GM23338 (cell line): ENCODE data around the gene INPP4B. TPM values are rescaled to one million over a fixed set of nuclear protein-coding genes. Genes with fewer than 3 reads are reported as not detected.

Source experiments
- ATAC-seq: fragments of 200-7000 bp; cut with Tn5 transposase; 3 replicates; pipeline ENCODE4 v1.9.1; 2020
- DNase-seq: peaks from one replicate; pipeline ENCODE4 v3.0.0-alpha.2; 2015; ENCODE audit warnings: low spot score
- H2AFZ ChIP-seq: fragments of 200-600 bp; sonication (generic); 2 replicates; pipeline ENCODE4 v1.8.0; 2016; ENCODE audit warnings: antibody characterized with exemption, mild to moderate bottlenecking, moderate library complexity
- H3F3A ChIP-seq: fragments of 200-600 bp; sonication (generic); replicated peaks from 2 replicates; pipeline ENCODE4 v1.8.0; 2017; ENCODE audit warnings: antibody characterized with exemption, mixed run types, low read depth
- H3K27ac ChIP-seq: fragments of 200-600 bp; sonication (generic); 2 replicates; pipeline ENCODE4 v1.6.1; 2016; ENCODE audit warnings: low read depth
- H3K27me3 ChIP-seq: fragments of 200-600 bp; sonication (generic); 2 replicates; pipeline ENCODE4 v1.8.0; 2016; ENCODE audit warnings: mild to moderate bottlenecking, mixed run types, moderate library complexity; ENCODE audit not compliant: insufficient read depth
- H3K36me3 ChIP-seq: fragments of 200-600 bp; sonication (generic); 2 replicates; pipeline ENCODE4 v1.8.0; 2016; ENCODE audit warnings: mild to moderate bottlenecking; ENCODE audit not compliant: insufficient read depth
- H3K4me1 ChIP-seq: fragments of 200-600 bp; sonication (generic); 2 replicates; pipeline ENCODE4 v1.8.0; 2016; ENCODE audit warnings: mild to moderate bottlenecking, moderate library complexity; ENCODE audit not compliant: insufficient read depth
- H3K4me2 ChIP-seq: fragments of 200-600 bp; sonication (generic); 2 replicates; pipeline ENCODE4 v1.7.1; 2017; ENCODE audit warnings: mixed run types
- H3K4me3 ChIP-seq: fragments of 200-600 bp; sonication (generic); 2 replicates; pipeline ENCODE4 v1.6.1; 2016; ENCODE audit warnings: mixed run types
- H3K79me2 ChIP-seq: fragments of 200-600 bp; sonication (generic); replicated peaks from 2 replicates; pipeline ENCODE4 v1.8.0; 2017; ENCODE audit warnings: mild to moderate bottlenecking; ENCODE audit not compliant: insufficient read depth
- H3K9me2 ChIP-seq: fragments of 200-600 bp; sonication (generic); 2 replicates; pipeline ENCODE4 v1.8.0; 2017; ENCODE audit not compliant: insufficient read depth
- H4K20me1 ChIP-seq: fragments of 200-600 bp; sonication (generic); replicated peaks from 2 replicates; pipeline ENCODE4 v1.8.0; 2017; ENCODE audit warnings: mild to moderate bottlenecking; ENCODE audit not compliant: insufficient read depth
- H3K27ac Mint-ChIP-seq: 2 replicates; pipeline ENCODE4 v1.8.0; 2020; ENCODE audit warnings: inconsistent platforms, mild to moderate bottlenecking, moderate library complexity, mixed read lengths
- H3K27me3 Mint-ChIP-seq: 3 replicates; pipeline ENCODE4 v1.8.0; 2022; ENCODE audit warnings: low read depth, mild to moderate bottlenecking, moderate library complexity, mixed read lengths, inconsistent platforms; ENCODE audit not compliant: insufficient read depth, poor library complexity
- H3K36me3 Mint-ChIP-seq: 3 replicates; pipeline ENCODE4 v1.8.0; 2021; ENCODE audit warnings: low read depth, mild to moderate bottlenecking, inconsistent platforms, moderate library complexity, mixed read lengths
- H3K4me1 Mint-ChIP-seq: 3 replicates; pipeline ENCODE4 v1.8.0; 2020; ENCODE audit warnings: mild to moderate bottlenecking, inconsistent platforms, mixed read lengths
- H3K4me3 Mint-ChIP-seq: 3 replicates; pipeline ENCODE4 v1.8.0; 2021; ENCODE audit warnings: moderate library complexity, mild to moderate bottlenecking, inconsistent platforms, mixed read lengths
- H3K9me3 Mint-ChIP-seq: 3 replicates; pipeline ENCODE4 v1.8.0; 2020; ENCODE audit warnings: moderate library complexity, mild to moderate bottlenecking, inconsistent platforms, mixed read lengths
- CREB1 ChIP-seq: fragments of 250-450 bp; sonication (Bioruptor Pico); IDR thresholded peaks from 2 replicates; pipeline ENCODE4 v1.5.0; 2020; ENCODE audit warnings: low read depth, mild to moderate bottlenecking, moderate library complexity
- EZH2 ChIP-seq: fragments of 200-600 bp; sonication (generic); IDR thresholded peaks from one replicate; pipeline ENCODE4 v1.8.0; 2017; ENCODE audit warnings: antibody characterized with exemption, mild to moderate bottlenecking, low read depth; ENCODE audit not compliant: unreplicated experiment
- EZH2phosphoT487 ChIP-seq: fragments of 200-600 bp; sonication (generic); IDR thresholded peaks from one replicate; pipeline ENCODE4 v1.8.1; 2018; ENCODE audit warnings: antibody characterized with exemption; ENCODE audit not compliant: unreplicated experiment
- JUNB ChIP-seq: IDR thresholded peaks from one replicate; pipeline ENCODE4 v1.6.1; 2016; ENCODE audit warnings: antibody characterized with exemption; ENCODE audit not compliant: unreplicated experiment
- NANOG ChIP-seq: IDR thresholded peaks from 2 replicates; pipeline ENCODE4 v1.6.1; 2016; ENCODE audit warnings: antibody characterized with exemption, borderline replicate concordance
- POLR2AphosphoS5 ChIP-seq: IDR thresholded peaks from 2 replicates; pipeline ENCODE4 v1.6.1; 2016; ENCODE audit warnings: antibody characterized with exemption, low read depth
- ZNF114 ChIP-seq: fragments of 250-450 bp; sonication (Bioruptor Pico); IDR thresholded peaks from 2 replicates; pipeline ENCODE4 v1.5.0; 2020; ENCODE audit warnings: mild to moderate bottlenecking, moderate library complexity
- ZNF331 ChIP-seq: fragments of 250-450 bp; sonication (Bioruptor Pico); IDR thresholded peaks from 2 replicates; pipeline ENCODE4 v1.5.0; 2020; ENCODE audit warnings: low read depth, mild to moderate bottlenecking, moderate library complexity
- polyA plus RNA-seq: library from polyadenylated mRNA; unstranded; fragments of >200 nt; fragmentation: Nextera tagmentation; extraction: Ambion mirVana; gene quantifications from 2 replicates; pipeline ENCODE4 v1.2.1, GENCODE V29; 2016
- total RNA-seq: library from RNA; depleted of rRNA; stranded (reverse); fragments of >200 nt; shearing (Covaris generic); gene quantifications from 2 replicates; pipeline ENCODE4 v1.2.3, GENCODE V29; 2014
- TF ChIP-seq, protein P1 (sequence below): fragments of 250-450 bp; sonication (Bioruptor Pico); IDR thresholded peaks from 2 replicates; pipeline ENCODE4 v1.5.0; 2020; ENCODE audit warnings: mild to moderate bottlenecking, moderate library complexity
- TF ChIP-seq, protein P2 (sequence below): IDR thresholded peaks from one replicate; pipeline ENCODE4 v1.6.1; 2018; ENCODE audit warnings: antibody characterized with exemption; ENCODE audit not compliant: unreplicated experiment
- TF ChIP-seq, protein P3 (sequence below), 2 experiments: fragments of 200-600 bp in 1 of 2; sonication (generic) in 1 of 2; conservative IDR thresholded peaks; 2 replicates each; pipeline versions ENCODE4 v1.5.1 to v1.6.1; 2016 to 2017; ENCODE audit warnings: antibody characterized with exemption in 2 of 2, low read depth in 2 of 2, mild to moderate bottlenecking in 2 of 2, moderate library complexity in 1 of 2

Gene INPP4B
- total and polyA plus RNA-seq, 2 experiments from 2014 or later: 0.11 to 0.14 TPM

DNA sequence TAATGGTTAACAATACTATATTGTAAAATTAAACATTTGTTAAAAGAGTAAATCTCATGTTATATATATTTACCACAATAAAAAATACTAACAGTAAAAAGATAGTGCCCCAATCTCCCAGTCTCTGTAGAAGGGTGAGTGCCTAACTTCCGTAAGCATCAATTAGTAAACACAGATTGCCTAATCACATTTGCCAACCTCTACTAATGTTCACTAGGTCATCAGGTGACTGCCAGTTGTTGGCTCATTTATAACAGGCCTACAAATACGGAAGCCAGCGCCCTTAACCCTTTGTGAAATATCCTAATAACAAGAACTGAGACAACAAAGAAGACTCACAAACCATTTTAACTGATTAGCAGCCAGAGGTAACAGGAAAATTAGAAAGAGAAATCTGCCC is 345.1 kb downstream of the INPP4B start:
- Histone ChIP-seq H3K4me2 (no peak overlapping the region), H4K20me1 (no peaks in the 10 kb centered on the region), H3K79me2 (no peaks in the 10 kb centered on the region), H3K27me3 (no peaks in the 10 kb centered on the region), H3K27ac (no peak overlapping the region), H3K9me2 (no peaks in the 10 kb centered on the region), H3K4me3 (no peak overlapping the region), H3F3A (no peaks in the 10 kb centered on the region), H3K36me3 (no peaks in the 10 kb centered on the region), H3K4me1 (0 out of 2 replicates have a peak, but pooled peaks cover 8% of the 10 kb centered on the region), H2AFZ (no peak overlapping the region)
- H3K27me3 Mint-ChIP-seq: no peaks in the 10 kb centered on the region
- H3K4me1 Mint-ChIP-seq: 0 out of 3 replicates have a peak, but pooled peaks cover 4% of the 10 kb centered on the region
- no peak overlapping the region for H3K27ac Mint-ChIP-seq
- no peak for TF ChIP-seq ZNF114 (CRISPR knock-in tag)
- no peak for TF ChIP-seq EZH2
- TF ChIP-seq NANOG: no peak
- TF ChIP-seq JUNB: no peak
- TF ChIP-seq, protein P1, sequence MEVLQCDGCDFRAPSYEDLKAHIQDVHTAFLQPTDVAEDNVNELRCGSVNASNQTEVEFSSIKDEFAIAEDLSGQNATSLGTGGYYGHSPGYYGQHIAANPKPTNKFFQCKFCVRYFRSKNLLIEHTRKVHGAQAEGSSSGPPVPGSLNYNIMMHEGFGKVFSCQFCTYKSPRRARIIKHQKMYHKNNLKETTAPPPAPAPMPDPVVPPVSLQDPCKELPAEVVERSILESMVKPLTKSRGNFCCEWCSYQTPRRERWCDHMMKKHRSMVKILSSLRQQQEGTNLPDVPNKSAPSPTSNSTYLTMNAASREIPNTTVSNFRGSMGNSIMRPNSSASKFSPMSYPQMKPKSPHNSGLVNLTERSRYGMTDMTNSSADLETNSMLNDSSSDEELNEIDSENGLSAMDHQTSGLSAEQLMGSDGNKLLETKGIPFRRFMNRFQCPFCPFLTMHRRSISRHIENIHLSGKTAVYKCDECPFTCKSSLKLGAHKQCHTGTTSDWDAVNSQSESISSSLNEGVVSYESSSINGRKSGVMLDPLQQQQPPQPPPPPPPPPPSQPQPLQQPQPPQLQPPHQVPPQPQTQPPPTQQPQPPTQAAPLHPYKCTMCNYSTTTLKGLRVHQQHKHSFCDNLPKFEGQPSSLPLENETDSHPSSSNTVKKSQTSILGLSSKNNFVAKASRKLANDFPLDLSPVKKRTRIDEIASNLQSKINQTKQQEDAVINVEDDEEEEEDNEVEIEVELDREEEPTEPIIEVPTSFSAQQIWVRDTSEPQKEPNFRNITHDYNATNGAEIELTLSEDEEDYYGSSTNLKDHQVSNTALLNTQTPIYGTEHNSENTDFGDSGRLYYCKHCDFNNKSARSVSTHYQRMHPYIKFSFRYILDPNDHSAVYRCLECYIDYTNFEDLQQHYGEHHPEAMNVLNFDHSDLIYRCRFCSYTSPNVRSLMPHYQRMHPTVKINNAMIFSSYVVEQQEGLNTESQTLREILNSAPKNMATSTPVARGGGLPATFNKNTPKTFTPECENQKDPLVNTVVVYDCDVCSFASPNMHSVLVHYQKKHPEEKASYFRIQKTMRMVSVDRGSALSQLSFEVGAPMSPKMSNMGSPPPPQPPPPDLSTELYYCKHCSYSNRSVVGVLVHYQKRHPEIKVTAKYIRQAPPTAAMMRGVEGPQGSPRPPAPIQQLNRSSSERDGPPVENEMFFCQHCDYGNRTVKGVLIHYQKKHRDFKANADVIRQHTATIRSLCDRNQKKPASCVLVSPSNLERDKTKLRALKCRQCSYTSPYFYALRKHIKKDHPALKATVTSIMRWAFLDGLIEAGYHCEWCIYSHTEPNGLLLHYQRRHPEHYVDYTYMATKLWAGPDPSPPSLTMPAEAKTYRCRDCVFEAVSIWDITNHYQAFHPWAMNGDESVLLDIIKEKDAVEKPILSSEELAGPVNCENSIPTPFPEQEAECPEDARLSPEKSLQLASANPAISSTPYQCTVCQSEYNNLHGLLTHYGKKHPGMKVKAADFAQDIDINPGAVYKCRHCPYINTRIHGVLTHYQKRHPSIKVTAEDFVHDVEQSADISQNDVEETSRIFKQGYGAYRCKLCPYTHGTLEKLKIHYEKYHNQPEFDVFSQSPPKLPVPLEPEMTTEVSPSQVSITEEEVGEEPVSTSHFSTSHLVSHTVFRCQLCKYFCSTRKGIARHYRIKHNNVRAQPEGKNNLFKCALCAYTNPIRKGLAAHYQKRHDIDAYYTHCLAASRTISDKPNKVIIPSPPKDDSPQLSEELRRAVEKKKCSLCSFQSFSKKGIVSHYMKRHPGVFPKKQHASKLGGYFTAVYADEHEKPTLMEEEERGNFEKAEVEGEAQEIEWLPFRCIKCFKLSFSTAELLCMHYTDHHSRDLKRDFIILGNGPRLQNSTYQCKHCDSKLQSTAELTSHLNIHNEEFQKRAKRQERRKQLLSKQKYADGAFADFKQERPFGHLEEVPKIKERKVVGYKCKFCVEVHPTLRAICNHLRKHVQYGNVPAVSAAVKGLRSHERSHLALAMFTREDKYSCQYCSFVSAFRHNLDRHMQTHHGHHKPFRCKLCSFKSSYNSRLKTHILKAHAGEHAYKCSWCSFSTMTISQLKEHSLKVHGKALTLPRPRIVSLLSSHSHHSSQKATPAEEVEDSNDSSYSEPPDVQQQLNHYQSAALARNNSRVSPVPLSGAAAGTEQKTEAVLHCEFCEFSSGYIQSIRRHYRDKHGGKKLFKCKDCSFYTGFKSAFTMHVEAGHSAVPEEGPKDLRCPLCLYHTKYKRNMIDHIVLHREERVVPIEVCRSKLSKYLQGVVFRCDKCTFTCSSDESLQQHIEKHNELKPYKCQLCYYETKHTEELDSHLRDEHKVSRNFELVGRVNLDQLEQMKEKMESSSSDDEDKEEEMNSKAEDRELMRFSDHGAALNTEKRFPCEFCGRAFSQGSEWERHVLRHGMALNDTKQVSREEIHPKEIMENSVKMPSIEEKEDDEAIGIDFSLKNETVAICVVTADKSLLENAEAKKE (CRISPR knock-in tag): no peak
- TF ChIP-seq, protein P2, sequence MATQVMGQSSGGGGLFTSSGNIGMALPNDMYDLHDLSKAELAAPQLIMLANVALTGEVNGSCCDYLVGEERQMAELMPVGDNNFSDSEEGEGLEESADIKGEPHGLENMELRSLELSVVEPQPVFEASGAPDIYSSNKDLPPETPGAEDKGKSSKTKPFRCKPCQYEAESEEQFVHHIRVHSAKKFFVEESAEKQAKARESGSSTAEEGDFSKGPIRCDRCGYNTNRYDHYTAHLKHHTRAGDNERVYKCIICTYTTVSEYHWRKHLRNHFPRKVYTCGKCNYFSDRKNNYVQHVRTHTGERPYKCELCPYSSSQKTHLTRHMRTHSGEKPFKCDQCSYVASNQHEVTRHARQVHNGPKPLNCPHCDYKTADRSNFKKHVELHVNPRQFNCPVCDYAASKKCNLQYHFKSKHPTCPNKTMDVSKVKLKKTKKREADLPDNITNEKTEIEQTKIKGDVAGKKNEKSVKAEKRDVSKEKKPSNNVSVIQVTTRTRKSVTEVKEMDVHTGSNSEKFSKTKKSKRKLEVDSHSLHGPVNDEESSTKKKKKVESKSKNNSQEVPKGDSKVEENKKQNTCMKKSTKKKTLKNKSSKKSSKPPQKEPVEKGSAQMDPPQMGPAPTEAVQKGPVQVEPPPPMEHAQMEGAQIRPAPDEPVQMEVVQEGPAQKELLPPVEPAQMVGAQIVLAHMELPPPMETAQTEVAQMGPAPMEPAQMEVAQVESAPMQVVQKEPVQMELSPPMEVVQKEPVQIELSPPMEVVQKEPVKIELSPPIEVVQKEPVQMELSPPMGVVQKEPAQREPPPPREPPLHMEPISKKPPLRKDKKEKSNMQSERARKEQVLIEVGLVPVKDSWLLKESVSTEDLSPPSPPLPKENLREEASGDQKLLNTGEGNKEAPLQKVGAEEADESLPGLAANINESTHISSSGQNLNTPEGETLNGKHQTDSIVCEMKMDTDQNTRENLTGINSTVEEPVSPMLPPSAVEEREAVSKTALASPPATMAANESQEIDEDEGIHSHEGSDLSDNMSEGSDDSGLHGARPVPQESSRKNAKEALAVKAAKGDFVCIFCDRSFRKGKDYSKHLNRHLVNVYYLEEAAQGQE: no peak
- TF ChIP-seq ZNF331 (CRISPR knock-in tag): no peak
- no peak for TF ChIP-seq EZH2phosphoT487
- TF ChIP-seq CREB1: no peak
- no peak for TF ChIP-seq POLR2AphosphoS5
- TF ChIP-seq, protein P3, sequence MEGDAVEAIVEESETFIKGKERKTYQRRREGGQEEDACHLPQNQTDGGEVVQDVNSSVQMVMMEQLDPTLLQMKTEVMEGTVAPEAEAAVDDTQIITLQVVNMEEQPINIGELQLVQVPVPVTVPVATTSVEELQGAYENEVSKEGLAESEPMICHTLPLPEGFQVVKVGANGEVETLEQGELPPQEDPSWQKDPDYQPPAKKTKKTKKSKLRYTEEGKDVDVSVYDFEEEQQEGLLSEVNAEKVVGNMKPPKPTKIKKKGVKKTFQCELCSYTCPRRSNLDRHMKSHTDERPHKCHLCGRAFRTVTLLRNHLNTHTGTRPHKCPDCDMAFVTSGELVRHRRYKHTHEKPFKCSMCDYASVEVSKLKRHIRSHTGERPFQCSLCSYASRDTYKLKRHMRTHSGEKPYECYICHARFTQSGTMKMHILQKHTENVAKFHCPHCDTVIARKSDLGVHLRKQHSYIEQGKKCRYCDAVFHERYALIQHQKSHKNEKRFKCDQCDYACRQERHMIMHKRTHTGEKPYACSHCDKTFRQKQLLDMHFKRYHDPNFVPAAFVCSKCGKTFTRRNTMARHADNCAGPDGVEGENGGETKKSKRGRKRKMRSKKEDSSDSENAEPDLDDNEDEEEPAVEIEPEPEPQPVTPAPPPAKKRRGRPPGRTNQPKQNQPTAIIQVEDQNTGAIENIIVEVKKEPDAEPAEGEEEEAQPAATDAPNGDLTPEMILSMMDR (conservative IDR thresholded peaks at IDR 0.05; ENCODE audit: low read depth in 2 of 2): no peak
- no peak overlapping the region for H3K4me3 Mint-ChIP-seq
- ATAC-seq (no peak), DNase-seq (no peak)
- H3K36me3 Mint-ChIP-seq: no peaks in the 10 kb centered on the region
- H3K9me3 Mint-ChIP-seq: no peaks in the 10 kb centered on the region
